HG03460 (cell line): ENCODE results near the gene MUC4.
"Not testable (repeated sequence)": the region's sequence is repeated elsewhere in the genome, so short reads cannot be mapped to it uniquely, and the experiment has no call there.

Experiments
- ATAC-seq: cut with Tn5 transposase; IDR thresholded peaks from one replicate; pipeline ENCODE4 v1.9.1; 2021; ENCODE audit not compliant: unreplicated experiment

Gene MUC4

GRCh38 chr3:195785781-195786405, 25.8 kb downstream of the MUC4 start:
- not testable (repeated sequence) for ATAC-seq

- ATAC-seq = not testable (repeated sequence)
Observed at GRCh38 chr3:195784031-195784430, 27.7 kb downstream of the MUC4 start.

GRCh38 chr3:195781236-195781635, 30.5 kb downstream of the MUC4 start:
- ATAC-seq = not testable (repeated sequence)

GRCh38 chr3:195777975-195778374, 33.8 kb downstream of the MUC4 start:
- no peak for ATAC-seq

GRCh38 chr3:195774917-195775316, 36.8 kb downstream of the MUC4 start:
- ATAC-seq = no peak

GRCh38 chr3:195773956-195774537, 37.7 kb downstream of the MUC4 start:
- no peak for ATAC-seq

- no peak for ATAC-seq
Observed at GRCh38 chr3:195771646-195772300, 40.0 kb downstream of the MUC4 start.

GRCh38 chr3:195770841-195771645, 40.7 kb downstream of the MUC4 start:
- ATAC-seq = not testable (repeated sequence)

- ATAC-seq = no peak
Observed at GRCh38 chr3:195770081-195770840, 41.5 kb downstream of the MUC4 start.

- ATAC-seq = no peak
Observed at GRCh38 chr3:195769551-195769950, 42.2 kb downstream of the MUC4 start.

- ATAC-seq = no peak
Observed at GRCh38 chr3:195768831-195769303, 42.9 kb downstream of the MUC4 start.

GRCh38 chr3:195768414-195768813, 43.3 kb downstream of the MUC4 start:
- ATAC-seq = no peak

- ATAC-seq = no peak
Observed at GRCh38 chr3:195767792-195768191, 43.9 kb downstream of the MUC4 start.

GRCh38 chr3:195766671-195767070, 45.1 kb downstream of the MUC4 start:
- ATAC-seq = no peak

GRCh38 chr3:195764961-195765706, 46.6 kb downstream of the MUC4 start:
- no peak for ATAC-seq

GRCh38 chr3:195763843-195764825, 47.6 kb downstream of the MUC4 start:
- no peak for ATAC-seq

- ATAC-seq = no peak
Observed at GRCh38 chr3:195763076-195763830, 48.5 kb downstream of the MUC4 start.

GRCh38 chr3:195762611-195763010, 49.1 kb downstream of the MUC4 start:
- ATAC-seq = no peak
